ENCODE measurements around the gene GOPC.

The GOPC gene

GRCh38 chr6:117546674-117547073, 55.6 kb downstream of the GOPC start:
- H3K36me3 ChIP-seq (ENCODE audit: insufficient read depth, low read length) = peaks cover 79% of the 10 kb centered on the region
- no peaks in the 10 kb centered on the region for H3K9me3 ChIP-seq (replicated peaks; ENCODE audit: low read length)
- H3K4me1 ChIP-seq (ENCODE audit: control insufficient read depth, insufficient read depth, low read length) = peaks cover 43% of the 10 kb centered on the region
- H3K27me3 ChIP-seq (ENCODE audit: control insufficient read depth, insufficient read depth, low read length) = no peaks in the 10 kb centered on the region
- H3K4me3 ChIP-seq (ENCODE audit: low read length) = no peak overlapping the region
- H3K9ac ChIP-seq (ENCODE audit: low read depth, low read length) = no peak overlapping the region
- no peak overlapping the region for H3K4me2 ChIP-seq (ENCODE audit: low read length)

GRCh38 chr6:117545161-117545595, 57.1 kb downstream of the GOPC start:
- Histone ChIP-seq H3K27me3 (ENCODE audit: control insufficient read depth, insufficient read depth, low read length) (no peaks in the 10 kb centered on the region), H3K9me3 (replicated peaks; ENCODE audit: low read length) (no peaks in the 10 kb centered on the region), H3K4me2 (ENCODE audit: low read length) (no peak overlapping the region), H3K4me3 (ENCODE audit: low read length) (no peak overlapping the region), H3K4me1 (ENCODE audit: control insufficient read depth, insufficient read depth, low read length) (peaks cover 36% of the 10 kb centered on the region), H3K9ac (ENCODE audit: low read depth, low read length) (no peak overlapping the region), H3K36me3 (ENCODE audit: insufficient read depth, low read length) (peaks cover 92% of the 10 kb centered on the region)

GRCh38 chr6:117544716-117545115, 57.6 kb downstream of the GOPC start:
- Histone ChIP-seq H3K36me3 (ENCODE audit: insufficient read depth, low read length) (peaks cover 92% of the 10 kb centered on the region), H3K27me3 (ENCODE audit: control insufficient read depth, insufficient read depth, low read length) (no peaks in the 10 kb centered on the region), H3K4me3 (ENCODE audit: low read length) (no peak overlapping the region), H3K9me3 (replicated peaks; ENCODE audit: low read length) (no peaks in the 10 kb centered on the region), H3K9ac (ENCODE audit: low read depth, low read length) (no peak overlapping the region), H3K4me1 (ENCODE audit: control insufficient read depth, insufficient read depth, low read length) (peaks cover 31% of the 10 kb centered on the region), H3K4me2 (ENCODE audit: low read length) (no peak overlapping the region)

DNA sequence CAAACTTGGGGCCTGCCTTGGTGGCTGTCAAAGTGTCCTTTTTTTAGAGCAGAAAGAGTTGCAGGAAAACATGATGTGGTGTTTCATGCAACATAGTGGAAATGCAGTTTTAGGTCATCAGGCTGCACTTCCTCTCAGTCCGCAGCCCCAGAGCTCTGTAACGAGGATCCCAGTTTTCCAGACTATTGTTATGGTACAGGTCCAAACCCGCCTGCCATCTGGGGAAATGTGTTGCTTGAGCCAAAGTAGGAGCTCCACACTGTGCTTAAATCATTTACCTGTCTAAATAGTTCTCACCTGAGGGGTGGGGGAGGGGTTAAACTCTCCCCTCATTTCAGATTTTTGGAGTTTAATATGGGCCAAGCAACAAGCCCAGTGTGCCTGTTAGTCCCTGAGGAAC, 59.8 kb downstream of the GOPC start:
- Histone ChIP-seq H3K4me2 (ENCODE audit: low read length) (no peak overlapping the region), H3K4me3 (ENCODE audit: low read length) (no peak overlapping the region), H3K27me3 (ENCODE audit: control insufficient read depth, insufficient read depth, low read length) (no peaks in the 10 kb centered on the region), H3K9me3 (replicated peaks; ENCODE audit: low read length) (no peaks in the 10 kb centered on the region), H3K9ac (ENCODE audit: low read depth, low read length) (no peak overlapping the region), H3K36me3 (ENCODE audit: insufficient read depth, low read length) (peaks cover 95% of the 10 kb centered on the region), H3K4me1 (ENCODE audit: control insufficient read depth, insufficient read depth, low read length) (peaks cover 9% of the 10 kb centered on the region)

DNA sequence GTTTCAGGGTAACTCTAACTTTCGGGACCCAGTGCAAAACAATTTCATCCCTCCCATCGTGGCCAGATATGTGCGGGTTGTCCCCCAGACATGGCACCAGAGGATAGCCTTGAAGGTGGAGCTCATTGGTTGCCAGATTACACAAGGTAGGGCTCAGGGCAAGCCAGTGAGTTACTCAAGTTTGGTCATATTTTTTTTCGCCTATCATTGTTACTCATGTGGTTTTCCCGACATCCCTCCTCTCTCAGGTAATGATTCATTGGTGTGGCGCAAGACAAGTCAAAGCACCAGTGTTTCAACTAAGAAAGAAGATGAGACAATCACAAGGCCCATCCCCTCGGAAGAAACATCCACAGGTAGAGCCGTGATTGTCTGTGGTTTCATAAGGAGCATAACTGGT, 61.6 kb downstream of the GOPC start:
- Histone ChIP-seq H3K4me2 (ENCODE audit: low read length) (no peak overlapping the region), H3K9me3 (replicated peaks; ENCODE audit: low read length) (no peaks in the 10 kb centered on the region), H3K4me3 (ENCODE audit: low read length) (no peak overlapping the region), H3K27me3 (ENCODE audit: control insufficient read depth, insufficient read depth, low read length) (no peaks in the 10 kb centered on the region), H3K4me1 (ENCODE audit: control insufficient read depth, insufficient read depth, low read length) (peaks cover 5% of the 10 kb centered on the region), H3K9ac (ENCODE audit: low read depth, low read length) (no peak overlapping the region), H3K36me3 (ENCODE audit: insufficient read depth, low read length) (peaks cover 93% of the 10 kb centered on the region)

DNA sequence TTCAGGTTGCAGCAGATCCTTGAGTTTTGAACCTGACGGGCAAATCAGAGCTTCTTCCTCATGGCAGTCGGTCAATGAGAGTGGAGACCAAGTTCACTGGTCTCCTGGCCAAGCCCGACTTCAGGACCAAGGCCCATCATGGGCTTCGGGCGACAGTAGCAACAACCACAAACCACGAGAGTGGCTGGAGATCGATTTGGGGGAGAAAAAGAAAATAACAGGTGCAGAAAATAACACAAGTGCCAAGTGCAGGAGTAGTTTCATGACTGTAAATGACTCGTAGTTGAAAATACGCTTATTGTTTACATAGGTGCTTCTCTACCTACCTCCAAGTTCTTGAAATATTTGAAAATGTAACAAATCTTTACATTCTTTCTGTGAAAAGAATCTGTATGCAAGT, 63.7 kb downstream of the GOPC start:
- Histone ChIP-seq H3K27me3 (ENCODE audit: control insufficient read depth, insufficient read depth, low read length) (no peaks in the 10 kb centered on the region), H3K36me3 (ENCODE audit: insufficient read depth, low read length) (peaks cover 84% of the 10 kb centered on the region)

GRCh38 chr6:117536317-117536716, 66.0 kb downstream of the GOPC start:
- Histone ChIP-seq H3K27me3 (ENCODE audit: control insufficient read depth, insufficient read depth, low read length) (no peaks in the 10 kb centered on the region), H3K4me3 (ENCODE audit: low read length) (no peak overlapping the region), H3K9me3 (replicated peaks; ENCODE audit: low read length) (no peaks in the 10 kb centered on the region), H3K4me1 (ENCODE audit: control insufficient read depth, insufficient read depth, low read length) (peaks cover 1% of the 10 kb centered on the region), H3K36me3 (ENCODE audit: insufficient read depth, low read length) (peaks cover 81% of the 10 kb centered on the region), H3K4me2 (ENCODE audit: low read length) (no peak overlapping the region), H3K9ac (ENCODE audit: low read depth, low read length) (no peak overlapping the region)

More for the DNA sequence above, 63.7 kb downstream of the GOPC start:
- H3K4me3 ChIP-seq (ENCODE audit: low read length) = no peak overlapping the region
- no peaks in the 10 kb centered on the region for H3K9me3 ChIP-seq (replicated peaks; ENCODE audit: low read length)
- no peak overlapping the region for H3K9ac ChIP-seq (ENCODE audit: low read depth, low read length)
- no peaks in the 10 kb centered on the region for H3K4me1 ChIP-seq (ENCODE audit: control insufficient read depth, insufficient read depth, low read length)
- H3K4me2 ChIP-seq (ENCODE audit: low read length) = no peak overlapping the region

DNA sequence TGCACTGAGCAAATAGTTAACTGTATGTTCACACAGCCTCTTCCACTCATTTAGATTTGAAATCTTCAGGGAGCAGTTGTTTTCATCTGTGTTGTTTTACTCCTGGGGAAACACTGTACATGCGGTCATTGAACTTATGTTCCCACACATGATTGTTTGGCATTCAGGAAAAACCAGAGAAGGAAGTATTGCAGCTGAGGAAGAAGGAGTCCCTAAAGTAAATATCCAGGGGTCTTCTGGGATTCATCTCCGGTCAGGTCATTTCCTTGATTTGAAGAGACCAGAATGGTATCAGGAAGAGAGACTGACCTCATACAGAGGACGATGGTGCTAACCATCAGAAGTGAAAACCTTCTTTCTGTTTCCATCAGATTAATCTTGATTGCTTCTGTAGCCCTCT, 67.3 kb downstream of the GOPC start:
- H3K4me2 ChIP-seq (ENCODE audit: low read length) = no peak overlapping the region
- no peak overlapping the region for H3K9ac ChIP-seq (ENCODE audit: low read depth, low read length)
- peaks cover 13% of the 10 kb centered on the region for H3K4me1 ChIP-seq (ENCODE audit: control insufficient read depth, insufficient read depth, low read length)
- H3K4me3 ChIP-seq (ENCODE audit: low read length) = no peak overlapping the region
- H3K27me3 ChIP-seq (ENCODE audit: control insufficient read depth, insufficient read depth, low read length) = no peaks in the 10 kb centered on the region
- H3K36me3 ChIP-seq (ENCODE audit: insufficient read depth, low read length) = peaks cover 73% of the 10 kb centered on the region
- H3K9me3 ChIP-seq (replicated peaks; ENCODE audit: low read length) = no peaks in the 10 kb centered on the region

DNA sequence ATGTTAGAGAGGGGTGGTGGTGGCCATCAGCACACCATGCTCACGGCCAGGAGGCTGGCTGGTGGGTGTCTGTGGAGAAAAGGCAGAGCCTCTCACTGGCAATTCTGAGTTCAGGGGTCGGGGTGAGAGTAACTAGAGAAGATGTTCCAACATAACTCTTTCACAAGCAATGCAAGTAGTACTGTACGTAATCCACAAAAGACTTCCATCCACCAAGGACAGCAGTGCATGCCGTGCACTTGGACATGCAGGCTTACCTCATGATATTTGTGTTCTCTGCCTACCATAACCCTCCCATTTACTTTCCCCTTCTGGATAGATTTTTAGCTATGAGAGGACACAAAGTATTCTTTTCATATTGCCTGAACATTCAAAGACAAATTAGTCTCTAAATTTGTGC, 68.5 kb downstream of the GOPC start:
- Histone ChIP-seq H3K4me3 (ENCODE audit: low read length) (no peak overlapping the region), H3K9me3 (replicated peaks; ENCODE audit: low read length) (no peaks in the 10 kb centered on the region), H3K36me3 (ENCODE audit: insufficient read depth, low read length) (peaks cover 65% of the 10 kb centered on the region), H3K4me2 (ENCODE audit: low read length) (no peak overlapping the region), H3K27me3 (ENCODE audit: control insufficient read depth, insufficient read depth, low read length) (no peaks in the 10 kb centered on the region), H3K4me1 (ENCODE audit: control insufficient read depth, insufficient read depth, low read length) (peaks cover 13% of the 10 kb centered on the region), H3K9ac (ENCODE audit: low read depth, low read length) (no peak overlapping the region)

DNA sequence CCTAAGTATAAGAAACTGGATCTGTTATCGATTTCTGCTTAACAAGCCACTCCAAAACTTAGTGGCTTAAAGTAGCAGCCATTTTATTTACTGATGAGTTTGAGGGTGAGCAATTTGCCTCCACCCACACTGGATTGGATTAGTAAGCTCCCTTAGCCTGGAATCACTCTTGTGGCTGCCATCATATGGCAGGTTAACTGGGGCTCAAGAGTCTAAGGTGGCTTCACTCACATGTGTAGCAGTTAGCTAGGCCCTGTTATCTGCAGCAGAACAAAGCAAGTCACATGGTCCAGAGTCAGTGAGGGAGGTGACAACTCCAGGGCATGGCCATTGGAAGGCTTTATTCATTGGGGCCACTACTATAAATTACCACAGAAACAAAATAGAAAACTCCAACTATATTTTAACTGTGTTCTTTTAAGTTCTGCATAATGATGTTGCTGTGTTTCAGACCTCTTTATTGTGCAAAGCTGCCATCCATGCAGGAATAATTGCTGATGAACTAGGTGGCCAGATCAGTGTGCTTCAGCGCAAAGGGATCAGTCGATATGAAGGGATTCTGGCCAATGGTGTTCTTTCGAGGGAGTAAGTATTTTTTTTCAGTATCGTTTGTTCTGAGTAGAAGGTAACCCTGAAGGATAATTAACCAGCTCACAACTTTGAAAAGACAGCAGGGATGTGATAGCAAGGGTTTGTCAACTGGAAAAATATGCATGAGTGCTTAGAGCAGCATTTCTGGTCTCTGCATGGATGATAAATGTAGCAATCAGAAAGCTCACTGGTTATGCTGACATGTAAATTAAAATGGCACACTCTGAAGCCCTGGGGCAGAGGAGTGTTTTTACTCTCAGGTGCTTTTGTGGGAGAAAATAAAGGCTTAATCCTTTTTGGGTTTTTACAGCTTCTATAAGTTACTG, 70.2 kb downstream of the GOPC start:
- Histone ChIP-seq H3K27me3 (ENCODE audit: control insufficient read depth, insufficient read depth, low read length) (no peaks in the 10 kb centered on the region), H3K9me3 (replicated peaks; ENCODE audit: low read length) (no peaks in the 10 kb centered on the region), H3K4me2 (ENCODE audit: low read length) (no peak overlapping the region), H3K4me1 (ENCODE audit: control insufficient read depth, insufficient read depth, low read length) (peaks cover 13% of the 10 kb centered on the region), H3K36me3 (ENCODE audit: insufficient read depth, low read length) (peaks cover 54% of the 10 kb centered on the region), H3K9ac (ENCODE audit: low read depth, low read length) (no peak overlapping the region), H3K4me3 (ENCODE audit: low read length) (no peak overlapping the region)

GRCh38 chr6:117531346-117531745, 71.0 kb downstream of the GOPC start:
- H3K9ac ChIP-seq (ENCODE audit: low read depth, low read length) = no peak overlapping the region
- H3K36me3 ChIP-seq (ENCODE audit: insufficient read depth, low read length) = peaks cover 54% of the 10 kb centered on the region
- H3K4me1 ChIP-seq (ENCODE audit: control insufficient read depth, insufficient read depth, low read length) = peaks cover 13% of the 10 kb centered on the region
- H3K27me3 ChIP-seq (ENCODE audit: control insufficient read depth, insufficient read depth, low read length) = no peaks in the 10 kb centered on the region
- H3K4me3 ChIP-seq (ENCODE audit: low read length) = no peak overlapping the region
- no peaks in the 10 kb centered on the region for H3K9me3 ChIP-seq (replicated peaks; ENCODE audit: low read length)
- peak overlapping the region; percentile 25 for H3K4me2 ChIP-seq (ENCODE audit: low read length)

All from skeletal muscle satellite cell (primary cell).